NCI-H187 treated with DMSO at 0.1 percent for 48 hours (cell line): ENCODE data around the gene ROM1.
A peak's percentile ranks its signal among the peaks of the same experiment; 100 is the strongest.

Experiments used
- DNase-seq: peaks from one replicate; lab custom pipeline; 2025; lab: John Stamatoyannopoulos, UW

The ROM1 gene

GRCh38 chr11:62588966-62589637, 24.0 kb upstream of the ROM1 start:
- DNase-seq, result no peak

DNA sequence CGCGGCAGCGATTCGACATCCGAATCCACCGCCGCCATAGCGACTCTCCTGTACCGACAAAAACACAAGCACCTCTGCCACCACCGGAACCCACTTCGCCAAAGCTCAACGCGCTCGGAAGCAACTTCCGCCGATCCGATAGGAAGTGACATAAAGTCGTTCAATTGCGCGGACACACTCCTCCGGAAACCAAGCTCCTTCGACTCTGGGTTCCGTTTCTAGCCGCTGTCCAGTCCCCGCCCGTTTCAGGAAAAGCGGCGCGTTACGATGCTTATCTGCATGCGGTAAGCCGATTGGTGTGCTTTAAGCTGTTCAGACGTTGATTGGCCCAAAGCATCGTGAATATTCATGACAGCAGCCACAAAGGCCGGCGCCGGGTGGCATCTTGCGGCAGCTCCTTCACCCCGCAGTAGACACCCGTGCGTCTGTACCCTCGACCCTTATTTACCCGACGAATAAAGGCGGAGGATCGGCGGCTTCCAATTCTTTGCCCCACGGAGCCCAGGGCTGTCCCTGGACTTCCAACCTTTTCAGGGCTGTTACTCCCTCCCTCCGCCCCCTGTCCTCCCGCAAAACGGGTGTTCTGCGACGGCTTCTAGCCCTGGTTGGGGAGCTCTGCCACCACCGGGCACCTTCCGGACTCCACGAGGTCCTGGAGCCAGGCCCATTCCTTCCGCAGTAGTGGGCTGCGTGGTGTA, 21.5 kb upstream of the ROM1 start, which contains the start of gene TUT1:
TSS of gene TUT1 (minus strand) at position 76 of the 698 bp plus-strand sequence. CDS start at position 38, 38 bp downstream.
- peak; percentile 92 for DNase-seq

- no peak for DNase-seq
Measured at GRCh38 chr11:62592146-62592815, 20.8 kb upstream of the ROM1 start.

DNA sequence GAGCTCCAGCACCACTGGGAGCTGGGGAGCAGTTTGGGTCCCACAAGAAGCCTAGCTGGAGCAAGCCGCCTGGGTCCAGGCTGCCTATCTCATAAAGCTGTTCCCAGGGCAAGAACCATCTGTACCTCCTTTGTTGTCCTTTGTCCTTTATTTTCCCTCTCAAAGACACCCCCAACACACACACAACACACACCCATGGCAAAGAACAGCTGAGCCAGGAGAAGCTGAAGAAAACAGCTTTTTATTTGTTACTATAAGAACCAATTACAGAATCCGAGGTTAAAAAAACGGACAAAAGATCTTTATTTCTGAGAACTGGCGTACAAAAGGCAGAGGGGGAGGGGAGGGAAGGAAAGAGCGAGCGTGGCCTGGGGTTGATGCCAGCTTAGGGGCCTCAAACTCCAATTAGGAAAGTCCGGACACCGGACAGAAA, 20.1 kb upstream of the ROM1 start:
- no peak for DNase-seq

DNA sequence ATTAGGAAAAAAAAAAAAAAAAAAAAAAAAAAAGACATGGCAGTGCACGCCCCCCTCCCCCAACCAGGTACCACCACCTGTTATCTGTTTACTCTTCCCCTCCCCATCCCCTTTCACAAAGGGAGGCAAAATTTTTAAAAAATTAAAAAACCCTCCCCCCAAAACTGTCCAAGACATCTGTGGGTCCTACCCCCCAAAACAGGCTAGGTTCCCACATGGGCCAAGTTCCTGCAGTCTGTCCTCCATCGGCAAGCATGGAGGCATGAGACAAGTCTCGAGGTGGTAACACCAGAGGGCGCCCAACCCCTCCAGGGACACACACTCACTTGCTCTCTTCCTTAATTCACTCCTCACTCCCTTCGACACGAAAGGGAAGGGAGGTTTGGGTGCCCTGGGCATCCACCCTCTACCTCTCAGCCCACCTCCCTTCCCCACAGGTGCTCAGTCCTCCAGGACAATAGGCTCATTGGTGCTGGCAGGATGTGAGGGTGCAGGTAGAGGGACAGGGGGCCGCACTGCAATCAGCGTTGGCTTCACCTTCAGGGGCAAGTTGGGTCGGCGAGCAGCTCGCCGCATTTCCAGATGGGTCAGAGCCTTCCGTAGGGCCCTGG, 19.5 kb upstream of the ROM1 start:
- no peak for DNase-seq

- no peak for DNase-seq
Measured at GRCh38 chr11:62595124-62595523, 17.9 kb upstream of the ROM1 start.

- peak; percentile 80 for DNase-seq
Measured at GRCh38 chr11:62599069-62599696, 13.9 kb upstream of the ROM1 start.

DNA sequence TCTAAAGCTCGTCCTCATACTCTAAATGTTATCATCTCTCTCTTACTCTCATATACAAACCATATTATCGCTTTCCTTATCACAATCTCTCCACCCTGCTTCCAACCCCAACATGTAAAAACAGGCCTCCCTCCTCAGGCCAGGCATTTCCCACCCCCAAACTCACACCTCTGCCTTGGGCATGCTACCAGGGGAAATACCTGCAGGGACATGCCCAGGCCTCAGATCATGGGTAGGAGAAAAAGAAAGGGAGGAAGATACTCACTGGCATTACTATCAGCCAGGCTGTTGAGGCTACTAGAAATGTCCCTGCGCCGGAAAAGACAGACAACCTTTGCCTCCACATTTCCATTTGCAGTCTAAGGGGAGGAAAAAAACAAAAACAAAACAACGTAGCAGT, 13.2 kb upstream of the ROM1 start:
- no peak for DNase-seq

- DNase-seq, result no peak
Measured at GRCh38 chr11:62600367-62601121, 12.5 kb upstream of the ROM1 start.

DNA sequence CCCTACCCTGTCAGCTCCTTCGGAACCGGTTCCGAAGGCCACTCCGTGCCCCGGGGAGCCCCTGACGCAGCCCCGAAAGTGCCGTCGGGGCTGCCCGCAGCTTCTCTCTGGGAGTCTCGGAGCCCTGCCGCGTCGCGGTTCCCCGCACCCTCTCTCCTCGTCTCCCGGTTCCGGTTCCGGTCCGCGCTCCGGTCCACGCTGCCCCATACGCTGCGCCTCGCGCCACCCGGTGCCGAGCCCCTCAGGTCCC, 12.0 kb upstream of the ROM1 start:
- DNase-seq, result no peak

DNA sequence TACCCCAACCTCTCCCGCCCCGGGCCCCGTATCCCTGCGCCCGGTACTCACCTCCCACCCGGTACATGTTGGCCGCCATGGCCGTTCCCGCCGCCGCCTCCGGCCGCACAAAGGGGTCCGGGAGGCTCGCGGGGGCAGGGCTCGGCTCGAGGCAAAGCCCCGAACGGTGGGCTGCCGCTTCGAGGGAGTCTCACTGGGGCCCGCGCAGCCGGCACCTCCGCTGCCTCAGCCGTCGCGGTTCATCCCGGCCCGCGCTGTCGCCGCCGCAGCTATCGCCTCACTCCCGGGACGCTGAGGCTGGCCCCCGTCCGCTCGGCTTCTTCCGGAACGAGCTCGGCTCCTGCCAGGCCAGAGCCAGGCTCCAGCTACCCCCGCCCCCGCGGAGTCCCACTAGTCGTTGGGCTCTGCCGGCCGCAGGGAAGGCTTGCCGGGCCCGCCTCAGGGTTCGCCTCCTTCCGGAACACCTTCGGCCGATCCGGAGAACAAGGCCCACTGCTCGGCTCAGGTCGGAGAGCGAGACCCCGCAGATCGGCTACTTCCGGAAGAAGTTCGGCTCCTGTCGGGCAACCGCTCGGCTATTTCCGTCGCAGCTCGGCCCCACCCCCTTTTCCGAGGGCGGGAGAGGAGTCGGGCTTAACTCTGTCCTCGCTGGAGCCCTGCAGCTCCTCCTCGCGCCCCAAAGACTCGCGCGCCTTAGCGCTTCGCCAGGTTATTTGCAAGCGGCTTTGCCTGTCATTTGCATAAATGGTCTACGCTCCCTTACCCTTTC, 11.5 kb upstream of the ROM1 start, which contains the start of gene MTA2:
TSS of gene MTA2 (minus strand) at position 494 of the 769 bp plus-strand sequence. CDS start at position 79, 415 bp downstream.
- peak; percentile 89 for DNase-seq

DNA sequence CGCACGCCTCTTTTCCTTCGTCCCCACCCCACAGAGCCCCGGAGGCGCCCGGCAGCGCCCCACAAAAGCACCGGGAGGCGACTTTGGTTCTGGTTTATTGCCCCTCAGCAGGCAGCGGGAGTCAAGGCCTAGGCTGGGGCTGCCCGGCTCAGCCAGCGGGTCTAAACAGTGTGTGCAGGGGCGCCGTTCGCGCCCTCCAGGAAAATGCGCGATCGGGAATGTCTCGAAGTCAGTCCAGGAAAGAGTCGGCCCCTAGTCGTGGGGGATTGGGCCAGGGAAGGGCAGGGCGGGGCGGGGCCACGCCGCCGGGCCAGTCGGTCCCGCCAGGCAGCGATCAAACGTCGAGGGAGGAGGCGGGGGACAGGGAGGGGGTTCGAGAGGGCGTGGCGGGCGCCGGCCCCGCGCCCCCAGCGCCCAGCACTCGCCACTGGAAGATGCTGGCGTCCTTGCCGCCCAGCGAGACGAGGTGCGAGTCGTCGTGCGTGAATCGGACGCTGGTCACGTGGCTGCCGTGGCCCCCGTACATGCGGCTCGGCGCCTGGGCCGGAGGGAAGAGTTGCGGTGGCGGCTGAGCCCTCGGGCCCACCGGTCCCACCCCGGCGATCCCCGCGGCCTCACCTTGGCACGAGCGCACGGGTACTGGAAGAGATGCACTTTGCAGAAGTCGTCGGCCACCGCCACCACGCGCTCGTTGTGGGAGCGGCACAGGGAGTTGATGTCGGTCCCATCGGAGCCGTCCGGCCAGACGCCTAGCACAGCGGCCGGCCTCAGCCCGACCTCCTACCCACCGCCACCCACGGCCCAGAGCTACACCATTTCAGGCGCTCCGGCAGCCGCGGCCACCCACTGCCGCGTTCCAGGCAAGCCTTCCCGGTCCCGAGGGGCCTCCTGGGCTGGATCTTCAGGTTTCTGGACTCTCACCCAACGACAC, 10.7 kb upstream of the ROM1 start:
- no peak for DNase-seq

- DNase-seq, result no peak
Measured at GRCh38 chr11:62603072-62603408, 10.0 kb upstream of the ROM1 start.

- DNase-seq, result no peak
Measured at GRCh38 chr11:62603776-62604299, 9.2 kb upstream of the ROM1 start.

GRCh38 chr11:62604460-62605120, 8.5 kb upstream of the ROM1 start:
- no peak for DNase-seq

DNA sequence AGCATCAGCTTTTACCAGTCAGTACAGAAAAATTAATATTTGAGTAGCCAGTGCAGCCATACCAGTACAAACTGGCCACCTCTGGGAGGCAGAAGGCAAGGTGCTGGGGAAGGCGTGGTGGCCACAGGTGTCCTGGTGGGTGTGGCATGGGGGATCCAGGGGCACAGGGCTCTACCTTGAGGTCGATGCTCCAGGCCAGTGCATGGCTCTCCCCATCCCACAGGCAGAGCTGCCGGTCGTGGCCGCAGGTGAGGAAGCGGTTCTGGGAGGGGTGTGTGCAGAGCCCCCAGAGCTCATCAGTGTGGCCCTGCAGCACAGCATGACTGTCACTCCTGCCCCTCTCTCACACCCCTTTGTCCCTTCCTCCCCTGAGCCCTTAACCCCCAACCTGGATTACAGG, 7.6 kb upstream of the ROM1 start:
- DNase-seq, result no peak

- DNase-seq, result no peak
Measured at GRCh38 chr11:62605902-62606301, 7.2 kb upstream of the ROM1 start.

DNA sequence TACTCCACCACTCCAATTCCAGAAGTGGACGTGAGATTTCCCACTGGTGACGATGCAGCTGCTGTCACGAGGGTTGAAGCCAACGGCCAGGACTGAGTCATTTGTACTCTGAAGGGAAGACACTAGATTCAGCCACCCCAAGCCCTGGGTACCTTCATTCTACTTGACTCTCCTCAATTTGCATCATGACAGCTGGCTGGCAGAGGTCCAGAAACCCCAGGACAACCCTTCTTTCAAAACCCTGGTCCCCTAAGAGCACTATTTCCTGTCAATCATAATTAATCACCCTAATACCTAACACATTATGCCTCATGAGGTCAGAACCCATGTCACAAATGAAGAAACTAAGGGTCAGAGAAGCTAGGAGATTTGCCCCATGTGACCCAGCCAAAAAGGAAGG, 5.3 kb upstream of the ROM1 start:
- no peak for DNase-seq

- DNase-seq, result no peak
Measured at GRCh38 chr11:62608776-62609175, 4.3 kb upstream of the ROM1 start.
